Left forelimb (tissue), 1 donor: ENCODE data around the gene C1QL3.

Experiments used
- DNase-seq: peaks from one replicate; pipeline ENCODE4 v3.0.0-alpha.2; 2018; ENCODE audit warnings: low spot score

C1QL3 gene

GRCh38 chr10:16521311-16522016, at the start of gene C1QL3:
C1QL3 (minus strand) TSS chr10:16521879; CDS start chr10:16521065, 814 bp downstream.
- no peak for DNase-seq

- DNase-seq, result no peak
Measured at GRCh38 chr10:16570731-16571130, 49.1 kb upstream of the C1QL3 start.

- DNase-seq, result no peak
Measured at GRCh38 chr10:16566202-16566805, 44.6 kb upstream of the C1QL3 start.

- no peak for DNase-seq
Measured at GRCh38 chr10:16565604-16566003, 43.9 kb upstream of the C1QL3 start.

GRCh38 chr10:16562891-16563290, 41.2 kb upstream of the C1QL3 start:
- DNase-seq, result no peak

GRCh38 chr10:16559236-16559773, 37.6 kb upstream of the C1QL3 start:
- DNase-seq, result no peak

GRCh38 chr10:16547973-16548372, 26.3 kb upstream of the C1QL3 start:
- no peak for DNase-seq

GRCh38 chr10:16545116-16545736, 23.5 kb upstream of the C1QL3 start:
- no peak for DNase-seq

- no peak for DNase-seq
Measured at GRCh38 chr10:16544591-16544990, 22.9 kb upstream of the C1QL3 start.

- no peak for DNase-seq
Measured at GRCh38 chr10:16544099-16544498, 22.4 kb upstream of the C1QL3 start.

- DNase-seq, result no peak
Measured at GRCh38 chr10:16536155-16536554, 14.5 kb upstream of the C1QL3 start.

GRCh38 chr10:16529853-16530252, 8.2 kb upstream of the C1QL3 start:
- DNase-seq, result no peak

- no peak for DNase-seq
Measured at GRCh38 chr10:16527452-16527851, 5.8 kb upstream of the C1QL3 start.

- DNase-seq, result peak; percentile 67
Measured at GRCh38 chr10:16520900-16521299, 779 bp downstream of the C1QL3 start.

- DNase-seq, result no peak
Measured at GRCh38 chr10:16519908-16520861, 1.5 kb downstream of the C1QL3 start.

- no peak for DNase-seq
Measured at GRCh38 chr10:16519250-16519907, 2.3 kb downstream of the C1QL3 start.

- DNase-seq, result no peak
Measured at GRCh38 chr10:16518822-16519221, 2.9 kb downstream of the C1QL3 start.

- DNase-seq, result no peak
Measured at GRCh38 chr10:16510843-16511242, 10.8 kb downstream of the C1QL3 start.

GRCh38 chr10:16509996-16510395, 11.7 kb downstream of the C1QL3 start:
- DNase-seq, result no peak

- no peak for DNase-seq
Measured at GRCh38 chr10:16505161-16505560, 16.5 kb downstream of the C1QL3 start.

- no peak for DNase-seq
Measured at GRCh38 chr10:16497911-16498310, 23.8 kb downstream of the C1QL3 start.
